ENCODE results near the gene UBE2E3. TPM values are rescaled to one million over a fixed set of nuclear protein-coding genes. Genes with fewer than 3 reads are reported as not detected.

The UBE2E3 gene
- total and polyA plus RNA-seq, 8 donors, result 53.7 to 171 (median 144) TPM

- TF ChIP-seq CTCF (IDR thresholded peaks at IDR 0.05), result no peak
- Histone ChIP-seq H3K27ac (no peak overlapping the region), H3K36me3 (no peaks in the 10 kb centered on the region), H3K4me1 (no peaks in the 10 kb centered on the region), H3K9me3 (no peaks in the 10 kb centered on the region), H3K4me3 (no peak overlapping the region), H3K27me3 (no peaks in the 10 kb centered on the region)
- intact Hi-C loops (cut with DNase I), result no loop called here
- peak in 2 of 4 donors; percentile 58 to 87 for DNase-seq
- peak; percentile 62 for ATAC-seq
Observed at GRCh38 chr2:180938451-180938850, 42.0 kb upstream of the UBE2E3 start.

DNA sequence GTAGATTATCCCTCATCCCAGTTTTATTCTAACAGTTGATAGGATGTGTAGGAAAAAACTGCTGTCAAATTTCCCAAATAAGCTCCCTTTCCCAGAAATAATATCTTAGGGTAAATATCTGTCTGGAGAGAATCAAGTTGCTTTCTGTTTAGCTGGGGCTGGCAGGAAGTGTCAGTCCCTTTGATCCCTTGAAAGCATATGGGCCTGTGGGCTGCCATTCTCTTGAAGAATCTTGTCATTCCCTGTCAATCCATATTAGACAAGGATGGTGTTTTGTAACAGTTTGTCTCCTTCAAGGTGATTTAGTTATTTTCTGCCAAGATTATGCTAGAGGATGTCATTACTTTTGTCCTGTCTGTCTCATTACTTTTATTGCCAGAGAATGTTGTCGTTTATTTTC, 37.1 kb upstream of the UBE2E3 start:
- TF ChIP-seq CTCF (IDR thresholded peaks at IDR 0.05), result no peak
- DNase-seq (no peak), ATAC-seq (no peak)
- Histone ChIP-seq H3K36me3 (no peaks in the 10 kb centered on the region), H3K4me1 (no peaks in the 10 kb centered on the region), H3K27ac (no peak overlapping the region), H3K9me3 (no peaks in the 10 kb centered on the region), H3K4me3 (no peak overlapping the region), H3K27me3 (no peaks in the 10 kb centered on the region)
- intact Hi-C loops (cut with DNase I), result no loop called here

DNA sequence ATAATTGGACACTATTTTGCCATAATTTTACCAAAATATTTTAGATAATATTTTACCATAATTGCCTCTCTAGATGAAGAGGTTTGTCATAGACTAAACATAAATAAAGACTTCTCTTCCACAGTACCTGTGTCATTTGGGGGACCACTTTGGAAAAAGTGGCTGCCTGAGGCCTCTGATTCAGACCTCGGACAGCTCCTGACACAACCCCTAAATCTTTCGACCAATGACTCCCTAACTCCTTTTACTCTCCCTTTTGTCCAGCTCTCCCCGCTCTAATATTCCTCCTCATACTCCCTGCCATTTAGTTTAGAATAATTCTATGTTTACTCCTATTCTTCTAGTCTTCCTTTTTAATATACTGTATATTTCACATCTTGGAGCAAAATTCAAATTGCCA, 36.0 kb upstream of the UBE2E3 start:
- Histone ChIP-seq H3K4me1 (no peaks in the 10 kb centered on the region), H3K36me3 (no peaks in the 10 kb centered on the region), H3K9me3 (no peaks in the 10 kb centered on the region), H3K27me3 (no peaks in the 10 kb centered on the region), H3K4me3 (no peak overlapping the region), H3K27ac (no peak overlapping the region)
- intact Hi-C loops (cut with DNase I), result no loop called here
- no peak for TF ChIP-seq CTCF (IDR thresholded peaks at IDR 0.05)
- ATAC-seq (no peak), DNase-seq (no peak)

DNA sequence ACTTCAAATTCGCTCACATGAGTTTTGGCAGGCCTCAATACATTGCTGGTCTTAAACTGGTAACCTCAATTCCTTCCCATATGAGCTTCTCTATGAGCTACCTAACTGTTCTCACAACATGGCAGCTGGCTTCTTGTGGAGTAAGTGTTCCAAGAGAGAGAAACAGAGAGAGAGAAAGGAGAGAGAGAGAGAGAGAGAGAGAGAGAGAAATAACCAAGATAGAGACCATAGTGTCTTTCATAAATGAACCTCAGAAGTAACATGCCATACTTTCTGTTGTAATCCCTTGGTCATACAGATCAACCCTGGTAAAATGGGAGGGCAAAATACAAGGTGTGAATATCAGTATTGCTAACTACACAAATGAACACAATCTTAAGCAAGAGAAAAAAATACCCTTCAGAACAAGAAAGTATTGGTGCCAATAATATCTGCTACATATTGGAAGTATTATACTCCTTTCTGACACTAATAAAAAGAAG, 33.2 kb upstream of the UBE2E3 start:
- DNase-seq, result no peak
- Histone ChIP-seq H3K9me3 (no peaks in the 10 kb centered on the region), H3K4me1 (no peaks in the 10 kb centered on the region), H3K27ac (no peak overlapping the region), H3K27me3 (no peaks in the 10 kb centered on the region), H3K36me3 (no peaks in the 10 kb centered on the region), H3K4me3 (no peak overlapping the region)
- intact Hi-C loops (cut with DNase I), result no loop called here
- TF ChIP-seq CTCF (IDR thresholded peaks at IDR 0.05), result no peak
- no peak for ATAC-seq

DNA sequence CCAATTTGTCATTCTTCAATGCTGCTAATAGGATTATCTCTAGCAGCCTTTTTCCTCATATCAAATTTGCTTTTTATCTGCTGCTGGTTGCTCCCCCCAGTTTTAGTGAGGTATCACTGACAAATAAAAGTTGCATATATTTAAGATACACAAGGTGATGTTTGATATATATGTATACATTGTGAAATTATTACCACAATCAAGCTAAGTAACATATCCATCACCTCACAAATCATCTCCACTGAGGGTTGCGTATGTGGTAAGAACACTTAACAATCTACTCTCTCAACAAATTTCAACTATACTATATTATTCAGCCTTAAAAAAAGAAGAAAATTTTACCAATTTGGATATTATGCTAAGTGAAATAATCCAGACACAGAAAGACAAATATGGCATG, 30.5 kb upstream of the UBE2E3 start:
- no peaks in the 10 kb centered on the region for H3K9me3 ChIP-seq
- no peaks in the 10 kb centered on the region for H3K4me1 ChIP-seq
- H3K36me3 ChIP-seq, result no peaks in the 10 kb centered on the region
- ATAC-seq (no peak), DNase-seq (no peak)
- no peak for TF ChIP-seq CTCF (IDR thresholded peaks at IDR 0.05)
- intact Hi-C loops (cut with DNase I), result no loop called here
- H3K27me3 ChIP-seq, result no peaks in the 10 kb centered on the region
- H3K27ac ChIP-seq, result no peak overlapping the region
- H3K4me3 ChIP-seq, result no peak overlapping the region
